ENCODE data around the gene KCNIP4. TPM values are rescaled to one million over a fixed set of nuclear protein-coding genes. Genes with fewer than 3 reads are reported as not detected.

The KCNIP4 gene
- total and polyA plus RNA-seq, 2 of the 8 experiments (the other 6 are each of a cell fraction or from before 2014, with no cell fraction given), result 0.06 TPM; not detected in 1

DNA sequence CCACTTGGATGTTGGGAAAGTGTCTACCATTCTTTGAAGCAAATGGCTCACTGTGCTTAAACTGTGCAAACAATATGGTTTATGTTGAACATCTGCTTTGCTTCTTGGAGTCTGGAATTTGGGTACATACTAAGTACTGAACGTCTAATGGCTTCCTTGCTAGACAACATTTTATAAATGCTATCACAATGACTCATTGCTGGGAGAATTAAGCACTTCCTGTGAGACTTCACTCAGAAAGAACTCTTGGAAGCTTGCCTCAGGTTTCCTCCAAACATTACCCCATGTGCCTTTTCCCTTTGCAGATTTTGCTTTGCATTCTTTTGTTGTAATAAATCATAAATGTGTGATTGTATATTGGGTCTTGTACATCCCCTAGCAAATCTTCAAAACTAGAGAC, 1108.6 kb downstream of the KCNIP4 start (continued):
- TF ChIP-seq TAF7 (optimal IDR thresholded peaks at IDR 0.05; ENCODE audit: borderline replicate concordance, low read depth, low read length), result no peak
- no peak for TF ChIP-seq SP2 (IDR thresholded peaks at IDR 0.05; ENCODE audit: low read length)
- TF ChIP-seq RNF2 (IDR thresholded peaks at IDR 0.05; ENCODE audit: borderline replicate concordance, low read depth, low read length, missing control alignments, poor library complexity, severe bottlenecking), result no peak
- no peak for TF ChIP-seq POU5F1 (IDR thresholded peaks at IDR 0.05; ENCODE audit: low read depth, low read length)
- no peak for TF ChIP-seq SRF (IDR thresholded peaks at IDR 0.05; ENCODE audit: low read depth, low read length)
- TF ChIP-seq KDM5A (IDR thresholded peaks at IDR 0.05; ENCODE audit: low read length), result no peak

Data from H1 (cell line).